ENCODE measurements around the gene TCP11.

Gene TCP11

GRCh38 chr6:35077713-35078105, 63.4 kb downstream of the TCP11 start:
- no peak overlapping the region for H2AK5ac ChIP-seq (ENCODE audit: low read depth, low read length)
- no peak overlapping the region for H2BK120ac ChIP-seq (ENCODE audit: low read depth, low read length)
- no peak overlapping the region for H2BK5ac ChIP-seq (ENCODE audit: low read length)
- no peaks in the 10 kb centered on the region for H3K27me3 ChIP-seq (ENCODE audit: control insufficient read depth in 3 of 3, insufficient read depth in 3 of 3, low read depth in 1 of 3, low read length in 3 of 3)
- no peak overlapping the region for H3K4me2 ChIP-seq (ENCODE audit: insufficient read depth, low read length, poor library complexity, severe bottlenecking)
- no peak overlapping the region for H2BK12ac ChIP-seq (ENCODE audit: low read length)
- peaks cover 1 to 8% of the 10 kb centered on the region in 2 donors for H3K4me1 ChIP-seq (ENCODE audit: control insufficient read depth in 2 of 2, insufficient read depth in 1 of 2, low read depth in 1 of 2, low read length in 2 of 2)
- no peak overlapping the region for H4K8ac ChIP-seq (ENCODE audit: low read depth, low read length)
- no peak for DNase-seq (ENCODE audit: low spot score)
- WGBS, 2 donors (ENCODE audit: extremely low coverage in 2 of 2, insufficient read length in 2 of 2, insufficient replicate concordance in 1 of 2), result no CpG with 5 or more reads among the region's 11 CpGs
- H3K23ac ChIP-seq (ENCODE audit: low read depth, low read length, poor library complexity), result no peak overlapping the region
- H3K9me3 ChIP-seq (replicated peaks in 1 of 2; ENCODE audit: control insufficient read depth in 2 of 2, insufficient read depth in 1 of 2, low read depth in 1 of 2, low read length in 2 of 2), result no peaks in the 10 kb centered on the region
- H2AFZ ChIP-seq (ENCODE audit: low read length), result no peak overlapping the region
- H3K18ac ChIP-seq (ENCODE audit: low read length), result no peak overlapping the region
- no peak overlapping the region for H3K4me3 ChIP-seq (ENCODE audit: low read length in 2 of 2)
- no peak overlapping the region for H4K91ac ChIP-seq (ENCODE audit: low read depth, low read length, poor library complexity)
- peaks cover 16 to 33% of the 10 kb centered on the region in 2 donors for H3K36me3 ChIP-seq (replicated peaks in 1 of 2; ENCODE audit: control insufficient read depth in 2 of 2, insufficient read depth in 2 of 2, low read length in 2 of 2)
- H3K79me1 ChIP-seq (ENCODE audit: low read depth, low read length), result peaks cover 5% of the 10 kb centered on the region
- H3K14ac ChIP-seq (ENCODE audit: low read length), result no peak overlapping the region
- no peak overlapping the region for H3K9ac ChIP-seq (ENCODE audit: low read depth, low read length, poor library complexity)
- H3K27ac ChIP-seq (replicated peaks; ENCODE audit: low read length), result no peak overlapping the region
- H3K4ac ChIP-seq (ENCODE audit: low read length), result no peak overlapping the region
- H2BK15ac ChIP-seq (ENCODE audit: low read length), result no peak overlapping the region

DNA sequence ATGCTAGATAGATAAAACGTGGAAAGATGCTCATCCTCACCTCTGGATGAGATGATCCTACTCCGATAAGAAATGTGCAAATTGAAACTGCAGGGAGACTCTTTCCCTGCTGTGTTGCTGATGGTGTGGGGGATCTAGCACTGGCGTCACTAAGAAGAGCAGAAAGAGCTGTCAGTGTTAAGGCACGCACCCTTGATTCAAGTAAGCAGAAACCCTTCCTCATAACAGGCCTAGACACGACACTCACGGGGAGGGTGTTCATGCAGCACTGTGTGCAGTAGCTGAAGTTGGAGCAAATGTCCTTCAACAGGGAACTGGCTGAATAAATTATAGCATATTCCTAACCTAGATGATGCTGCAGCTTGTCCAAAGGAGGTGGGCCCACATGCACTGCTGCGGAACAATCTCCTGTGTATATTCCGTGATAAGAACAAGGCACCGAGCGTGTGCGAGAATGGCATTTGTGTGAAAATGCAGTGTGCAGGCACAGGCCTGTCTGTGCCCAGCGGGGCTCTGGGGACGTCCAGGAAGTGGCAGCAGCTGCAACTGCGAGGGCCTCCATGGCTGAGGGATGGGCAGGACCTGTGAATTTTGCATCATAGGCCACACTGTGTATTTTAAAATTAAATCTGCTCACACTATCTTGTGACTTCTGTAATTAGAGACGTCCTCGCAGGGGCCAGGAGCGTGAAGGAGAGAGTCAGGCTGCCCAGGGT, 64.0 kb downstream of the TCP11 start:
- Histone ChIP-seq H2BK120ac (ENCODE audit: low read depth, low read length) (no peak overlapping the region), H3K9me3 (replicated peaks in 1 of 2; ENCODE audit: control insufficient read depth in 2 of 2, insufficient read depth in 1 of 2, low read depth in 1 of 2, low read length in 2 of 2) (no peaks in the 10 kb centered on the region), H4K91ac (ENCODE audit: low read depth, low read length, poor library complexity) (no peak overlapping the region), H3K27ac (replicated peaks; ENCODE audit: low read length) (no peak overlapping the region), H3K79me1 (ENCODE audit: low read depth, low read length) (peaks cover 2% of the 10 kb centered on the region), H2AK5ac (ENCODE audit: low read depth, low read length) (no peak overlapping the region), H3K36me3 (replicated peaks in 1 of 2; ENCODE audit: control insufficient read depth in 2 of 2, insufficient read depth in 2 of 2, low read length in 2 of 2) (peaks cover 19 to 32% of the 10 kb centered on the region in 2 donors), H3K23ac (ENCODE audit: low read depth, low read length, poor library complexity) (no peak overlapping the region), H2BK5ac (ENCODE audit: low read length) (no peak overlapping the region), H3K4me3 (ENCODE audit: low read length in 2 of 2) (no peak overlapping the region), H4K8ac (ENCODE audit: low read depth, low read length) (no peak overlapping the region), H2BK15ac (ENCODE audit: low read length) (no peak overlapping the region), H3K4me2 (ENCODE audit: insufficient read depth, low read length, poor library complexity, severe bottlenecking) (no peak overlapping the region), H2BK12ac (ENCODE audit: low read length) (no peak overlapping the region), H3K9ac (ENCODE audit: low read depth, low read length, poor library complexity) (no peak overlapping the region), H3K14ac (ENCODE audit: low read length) (peak overlapping the region; percentile 38), H3K4ac (ENCODE audit: low read length) (no peak overlapping the region), H2AFZ (ENCODE audit: low read length) (no peak overlapping the region), H3K18ac (ENCODE audit: low read length) (no peak overlapping the region), H3K4me1 (ENCODE audit: control insufficient read depth in 2 of 2, insufficient read depth in 1 of 2, low read depth in 1 of 2, low read length in 2 of 2) (peaks cover 1 to 3% of the 10 kb centered on the region in 2 donors), H3K27me3 (ENCODE audit: control insufficient read depth in 3 of 3, insufficient read depth in 3 of 3, low read depth in 1 of 3, low read length in 3 of 3) (no peaks in the 10 kb centered on the region)
- DNase-seq (ENCODE audit: low spot score), result no peak
- WGBS, 2 donors (ENCODE audit: extremely low coverage in 2 of 2, insufficient read length in 2 of 2, insufficient replicate concordance in 1 of 2), result no CpG with 5 or more reads among the region's 17 CpGs

- no CpG with 5 or more reads among the region's 20 CpGs for WGBS, 2 donors (ENCODE audit: extremely low coverage in 2 of 2, insufficient read length in 2 of 2, insufficient replicate concordance in 1 of 2)
Observed at GRCh38 chr6:35073766-35074471, 67.2 kb downstream of the TCP11 start.

DNA sequence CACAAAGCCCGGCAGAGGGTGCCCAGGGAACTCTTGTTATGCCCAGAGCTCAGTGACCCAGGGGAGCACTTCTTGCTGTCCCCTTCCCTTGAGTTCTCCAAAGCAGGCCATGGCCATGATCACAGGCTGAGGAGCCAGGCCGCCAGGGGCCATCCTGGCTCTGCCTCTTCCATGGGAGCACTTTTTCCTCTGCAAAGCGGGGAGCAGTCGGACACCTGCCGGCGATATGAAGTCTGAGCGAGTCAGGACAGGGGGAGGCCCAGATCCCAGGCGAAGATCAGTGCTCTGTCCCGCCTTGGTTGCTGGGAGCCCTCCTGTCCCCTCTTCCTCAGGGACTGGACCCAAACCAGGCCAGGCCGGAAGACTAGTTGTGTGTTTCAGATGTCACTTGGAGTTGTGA, 67.9 kb downstream of the TCP11 start:
- WGBS, 2 donors (ENCODE audit: extremely low coverage in 2 of 2, insufficient read length in 2 of 2, insufficient replicate concordance in 1 of 2), result no CpG with 5 or more reads among the region's 10 CpGs
- Histone ChIP-seq H3K36me3 (replicated peaks in 1 of 2; ENCODE audit: control insufficient read depth in 2 of 2, insufficient read depth in 2 of 2, low read length in 2 of 2) (peaks cover 3 to 7% of the 10 kb centered on the region in 2 donors), H2BK12ac (ENCODE audit: low read length) (no peak overlapping the region), H4K8ac (ENCODE audit: low read depth, low read length) (no peak overlapping the region), H2AK5ac (ENCODE audit: low read depth, low read length) (no peak overlapping the region), H2AFZ (ENCODE audit: low read length) (no peak overlapping the region), H3K79me1 (ENCODE audit: low read depth, low read length) (no peaks in the 10 kb centered on the region), H4K91ac (ENCODE audit: low read depth, low read length, poor library complexity) (no peak overlapping the region), H3K23ac (ENCODE audit: low read depth, low read length, poor library complexity) (no peak overlapping the region), H3K27me3 (ENCODE audit: control insufficient read depth in 3 of 3, insufficient read depth in 3 of 3, low read depth in 1 of 3, low read length in 3 of 3) (no peaks in the 10 kb centered on the region), H3K4me2 (ENCODE audit: insufficient read depth, low read length, poor library complexity, severe bottlenecking) (no peak overlapping the region), H3K18ac (ENCODE audit: low read length) (peak overlapping the region; percentile 30), H2BK5ac (ENCODE audit: low read length) (no peak overlapping the region), H3K14ac (ENCODE audit: low read length) (no peak overlapping the region), H3K4ac (ENCODE audit: low read length) (no peak overlapping the region), H2BK15ac (ENCODE audit: low read length) (no peak overlapping the region), H3K9me3 (replicated peaks in 1 of 2; ENCODE audit: control insufficient read depth in 2 of 2, insufficient read depth in 1 of 2, low read depth in 1 of 2, low read length in 2 of 2) (no peaks in the 10 kb centered on the region), H3K4me1 (ENCODE audit: control insufficient read depth in 2 of 2, insufficient read depth in 1 of 2, low read depth in 1 of 2, low read length in 2 of 2) (peaks cover 2 to 10% of the 10 kb centered on the region in 2 donors), H3K4me3 (ENCODE audit: low read length in 2 of 2) (no peak overlapping the region), H2BK120ac (ENCODE audit: low read depth, low read length) (no peak overlapping the region), H3K27ac (replicated peaks; ENCODE audit: low read length) (no peak overlapping the region), H3K9ac (ENCODE audit: low read depth, low read length, poor library complexity) (no peak overlapping the region)
- no peak for DNase-seq (ENCODE audit: low spot score)

More at GRCh38 chr6:35073766-35074471, 67.2 kb downstream of the TCP11 start:
- Histone ChIP-seq H2BK15ac (ENCODE audit: low read length) (no peak overlapping the region), H2BK5ac (ENCODE audit: low read length) (no peak overlapping the region), H3K27ac (replicated peaks; ENCODE audit: low read length) (no peak overlapping the region), H2BK12ac (ENCODE audit: low read length) (no peak overlapping the region), H3K4me3 (ENCODE audit: low read length in 2 of 2) (no peak overlapping the region), H3K18ac (ENCODE audit: low read length) (no peak overlapping the region), H3K23ac (ENCODE audit: low read depth, low read length, poor library complexity) (no peak overlapping the region), H3K9me3 (replicated peaks in 1 of 2; ENCODE audit: control insufficient read depth in 2 of 2, insufficient read depth in 1 of 2, low read depth in 1 of 2, low read length in 2 of 2) (no peaks in the 10 kb centered on the region), H3K27me3 (ENCODE audit: control insufficient read depth in 3 of 3, insufficient read depth in 3 of 3, low read depth in 1 of 3, low read length in 3 of 3) (no peaks in the 10 kb centered on the region), H2AK5ac (ENCODE audit: low read depth, low read length) (no peak overlapping the region), H2AFZ (ENCODE audit: low read length) (no peak overlapping the region), H3K79me1 (ENCODE audit: low read depth, low read length) (no peaks in the 10 kb centered on the region), H4K8ac (ENCODE audit: low read depth, low read length) (no peak overlapping the region), H4K91ac (ENCODE audit: low read depth, low read length, poor library complexity) (no peak overlapping the region), H3K4ac (ENCODE audit: low read length) (no peak overlapping the region), H3K36me3 (replicated peaks in 1 of 2; ENCODE audit: control insufficient read depth in 2 of 2, insufficient read depth in 2 of 2, low read length in 2 of 2) (peaks cover 9 to 10% of the 10 kb centered on the region in 2 donors), H2BK120ac (ENCODE audit: low read depth, low read length) (no peak overlapping the region), H3K4me1 (ENCODE audit: control insufficient read depth in 2 of 2, insufficient read depth in 1 of 2, low read depth in 1 of 2, low read length in 2 of 2) (peaks cover 0 to 5% of the 10 kb centered on the region in 2 donors), H3K9ac (ENCODE audit: low read depth, low read length, poor library complexity) (no peak overlapping the region), H3K4me2 (ENCODE audit: insufficient read depth, low read length, poor library complexity, severe bottlenecking) (no peak overlapping the region), H3K14ac (ENCODE audit: low read length) (no peak overlapping the region)
- no peak for DNase-seq (ENCODE audit: low spot score)
